Measurements from ENCODE around the gene ABCA1. TPM values are rescaled to one million over a fixed set of nuclear protein-coding genes. Genes with fewer than 3 reads are reported as not detected.

The ABCA1 gene
- total RNA-seq, 1 experiment from 2014 or later = 2.3 TPM

GRCh38 chr9:104879555-104880309 lies 48.2 kb downstream of the ABCA1 start:
- Histone ChIP-seq H3K4me3 (ENCODE audit: low read length) (no peak overlapping the region), H4K20me1 (ENCODE audit: low read length) (no peaks in the 10 kb centered on the region), H3K79me2 (ENCODE audit: low read length) (no peaks in the 10 kb centered on the region), H3K4me1 (ENCODE audit: insufficient read depth, low read length) (no peaks in the 10 kb centered on the region), H2AFZ (ENCODE audit: low read length) (no peak overlapping the region), H3K27ac (ENCODE audit: low read length) (no peak overlapping the region), H3K9ac (ENCODE audit: low read length) (no peak overlapping the region), H3K36me3 (ENCODE audit: low read depth, low read length) (no peaks in the 10 kb centered on the region), H3K9me3 (ENCODE audit: low read length) (no peaks in the 10 kb centered on the region), H3F3A (ENCODE audit: low read length, unreplicated experiment) (no peaks in the 10 kb centered on the region), H3K27me3 (ENCODE audit: low read length) (no peaks in the 10 kb centered on the region), H3K9me2 (replicated peaks; ENCODE audit: low read length) (no peaks in the 10 kb centered on the region), H3K4me2 (ENCODE audit: low read length) (no peak overlapping the region)
- no peak for ATAC-seq
- DNase-seq = no peak
- CTCF ChIA-PET = no interaction called here
- intact Hi-C loops (cut with micrococcal nuclease) = no loop called here
- TF ChIP-seq EZH2 (IDR thresholded peaks at IDR 0.05; ENCODE audit: low read length, unreplicated experiment) = no peak
- TF ChIP-seq EZH2phosphoT487 (IDR thresholded peaks at IDR 0.05; ENCODE audit: borderline replicate concordance, low read length) = no peak
- TF ChIP-seq CTCF (conservative IDR thresholded peaks at IDR 0.05; ENCODE audit: low read depth, low read length) = no peak
- BruUV-seq (replicated peaks) = no TSS peak
- POLR2A ChIA-PET (ENCODE audit: unreplicated experiment) = no interaction called here

GRCh38 chr9:104876587-104876986 lies 51.4 kb downstream of the ABCA1 start:
- no peak overlapping the region for H3K27ac ChIP-seq (ENCODE audit: low read length)
- ChIA-PET POLR2A (ENCODE audit: unreplicated experiment) (no interaction called here), CTCF (no interaction called here)
- H3K9ac ChIP-seq (ENCODE audit: low read length) = no peak overlapping the region
- peaks cover 5% of the 10 kb centered on the region for H3F3A ChIP-seq (ENCODE audit: low read length, unreplicated experiment)
- H3K4me1 ChIP-seq (ENCODE audit: insufficient read depth, low read length) = peaks cover 25% of the 10 kb centered on the region
- BruUV-seq (replicated peaks) = no TSS peak
- intact Hi-C loops (cut with micrococcal nuclease) = no loop called here
- no peaks in the 10 kb centered on the region for H3K79me2 ChIP-seq (ENCODE audit: low read length)
- no peak overlapping the region for H2AFZ ChIP-seq (ENCODE audit: low read length)
- H3K36me3 ChIP-seq (ENCODE audit: low read depth, low read length) = no peaks in the 10 kb centered on the region
- TF ChIP-seq EZH2 (IDR thresholded peaks at IDR 0.05; ENCODE audit: low read length, unreplicated experiment) (no peak), EZH2phosphoT487 (IDR thresholded peaks at IDR 0.05; ENCODE audit: borderline replicate concordance, low read length) (no peak)
- DNase-seq = no peak
- H3K4me2 ChIP-seq (ENCODE audit: low read length) = no peak overlapping the region
- no peak for ATAC-seq
- H3K9me3 ChIP-seq (ENCODE audit: low read length) = no peaks in the 10 kb centered on the region
- H4K20me1 ChIP-seq (ENCODE audit: low read length) = no peaks in the 10 kb centered on the region
- no peaks in the 10 kb centered on the region for H3K9me2 ChIP-seq (replicated peaks; ENCODE audit: low read length)
- H3K4me3 ChIP-seq (ENCODE audit: low read length) = no peak overlapping the region
- no peaks in the 10 kb centered on the region for H3K27me3 ChIP-seq (ENCODE audit: low read length)

- no peak for DNase-seq
- ChIA-PET CTCF (no interaction called here), POLR2A (ENCODE audit: unreplicated experiment) (no interaction called here)
- peaks cover 5% of the 10 kb centered on the region for H3F3A ChIP-seq (ENCODE audit: low read length, unreplicated experiment)
- H3K27me3 ChIP-seq (ENCODE audit: low read length) = no peaks in the 10 kb centered on the region
- no peaks in the 10 kb centered on the region for H3K9me2 ChIP-seq (replicated peaks; ENCODE audit: low read length)
- no peak overlapping the region for H3K27ac ChIP-seq (ENCODE audit: low read length)
- H3K79me2 ChIP-seq (ENCODE audit: low read length) = no peaks in the 10 kb centered on the region
- H3K4me1 ChIP-seq (ENCODE audit: insufficient read depth, low read length) = peaks cover 32% of the 10 kb centered on the region
- H4K20me1 ChIP-seq (ENCODE audit: low read length) = no peaks in the 10 kb centered on the region
- intact Hi-C loops (cut with micrococcal nuclease) = no loop called here
- no peak overlapping the region for H2AFZ ChIP-seq (ENCODE audit: low read length)
- H3K9ac ChIP-seq (ENCODE audit: low read length) = no peak overlapping the region
- no peak overlapping the region for H3K4me2 ChIP-seq (ENCODE audit: low read length)
- H3K9me3 ChIP-seq (ENCODE audit: low read length) = no peaks in the 10 kb centered on the region
- no TSS peak for BruUV-seq (replicated peaks)
- H3K36me3 ChIP-seq (ENCODE audit: low read depth, low read length) = no peaks in the 10 kb centered on the region
- ATAC-seq = no peak
- TF ChIP-seq EZH2phosphoT487 (IDR thresholded peaks at IDR 0.05; ENCODE audit: borderline replicate concordance, low read length) (no peak), CTCF (conservative IDR thresholded peaks at IDR 0.05; ENCODE audit: low read depth, low read length) (no peak), EZH2 (IDR thresholded peaks at IDR 0.05; ENCODE audit: low read length, unreplicated experiment) (no peak)
- no peak overlapping the region for H3K4me3 ChIP-seq (ENCODE audit: low read length)
Measured at GRCh38 chr9:104875897-104876296, 52.1 kb downstream of the ABCA1 start.

All from PC-3 (cell line).